HT-29 (cell line): ENCODE measurements around the gene WNT11. TPM values are rescaled to one million over a fixed set of nuclear protein-coding genes. Genes with fewer than 3 reads are reported as not detected.

Experiments
- DNase-seq: peaks from one replicate; pipeline ENCODE4 v3.0.0-alpha.2; 2015; ENCODE audit warnings: low spot score
- total RNA-seq: library from RNA; depleted of rRNA; stranded (reverse); fragments of >200 nt; shearing (Covaris generic); gene quantifications from 2 replicates; pipeline ENCODE4 v1.2.3, GENCODE V29; 2014; rRNA removed

Gene WNT11
- total RNA-seq, 1 experiment from 2014 or later: 67.7 TPM

DNA sequence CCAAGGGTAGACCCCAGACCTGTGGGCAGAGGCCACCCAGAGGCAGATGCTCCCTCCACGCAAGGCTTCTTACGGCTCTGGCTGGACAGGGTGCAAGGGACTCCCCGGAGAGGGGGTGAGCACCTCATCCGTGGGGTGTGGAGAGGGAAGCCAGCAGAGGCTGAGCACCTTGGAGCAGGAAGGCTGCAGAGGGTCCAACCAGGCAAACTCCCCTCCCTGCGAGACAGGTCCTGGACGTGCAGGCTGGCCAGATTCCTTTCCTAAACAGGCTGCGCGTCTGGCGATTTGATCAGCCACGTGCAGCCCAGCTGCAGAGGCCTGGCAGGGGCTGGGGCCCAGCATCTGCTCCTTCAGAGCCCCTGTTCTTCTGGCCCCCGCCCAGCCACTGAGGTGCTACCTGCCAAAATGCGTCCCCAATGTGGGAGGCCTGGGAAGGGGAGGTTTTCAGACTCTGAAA is 49.3 kb downstream of the WNT11 start:
- no peak for DNase-seq

DNA sequence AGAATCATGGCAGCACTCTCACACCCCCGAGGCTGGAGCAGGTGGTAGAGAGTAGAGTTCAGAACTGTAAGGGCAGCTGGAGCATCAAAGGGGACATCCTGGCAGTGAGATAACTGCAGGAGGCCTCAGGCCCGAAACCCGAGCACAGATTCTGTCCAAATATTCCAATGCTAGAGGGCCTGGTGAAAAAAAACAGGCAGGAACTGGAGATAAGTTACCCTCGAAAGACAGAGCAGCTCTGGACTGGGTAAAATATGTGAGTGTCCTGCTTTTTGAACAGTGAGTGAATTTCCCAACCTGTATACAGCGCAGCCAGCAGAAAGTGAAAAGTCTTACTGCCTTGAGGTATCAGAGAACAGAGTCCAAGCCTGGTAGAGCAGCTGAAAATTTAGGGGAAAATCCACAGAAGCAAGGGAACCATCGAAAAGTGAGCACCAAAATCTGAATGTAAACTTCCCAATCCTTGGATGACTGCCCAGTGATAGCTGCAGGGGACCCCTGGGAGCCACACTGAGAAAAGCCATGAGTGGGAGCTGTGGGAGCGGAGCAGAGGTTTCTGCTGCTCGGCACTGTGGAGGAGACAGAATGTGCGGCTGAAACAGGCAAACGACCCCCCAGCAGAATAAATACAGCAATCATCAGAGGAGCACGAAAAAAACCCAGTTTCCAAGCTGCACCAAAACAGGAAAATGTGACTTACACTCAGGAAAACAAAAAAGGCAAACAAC is 50.6 kb downstream of the WNT11 start:
- no peak for DNase-seq

DNA sequence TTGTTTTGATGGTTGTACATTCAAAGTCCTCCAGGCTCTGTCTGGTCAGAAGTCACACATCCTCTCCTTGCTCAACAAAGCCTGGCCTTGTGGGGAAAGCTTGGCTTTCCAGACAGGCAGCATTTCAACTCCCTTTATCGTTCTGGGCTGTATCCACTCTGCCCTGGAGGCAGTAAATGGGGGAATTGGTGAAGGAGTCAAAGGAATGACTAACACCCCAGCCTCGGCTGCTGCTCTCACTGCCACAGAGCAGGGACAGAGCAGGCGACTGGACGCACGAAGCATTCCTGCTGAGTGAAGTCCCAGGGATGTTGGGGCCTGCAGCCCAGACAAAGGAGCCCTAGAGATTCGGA is 52.8 kb downstream of the WNT11 start:
- DNase-seq: peak; percentile 16

DNA sequence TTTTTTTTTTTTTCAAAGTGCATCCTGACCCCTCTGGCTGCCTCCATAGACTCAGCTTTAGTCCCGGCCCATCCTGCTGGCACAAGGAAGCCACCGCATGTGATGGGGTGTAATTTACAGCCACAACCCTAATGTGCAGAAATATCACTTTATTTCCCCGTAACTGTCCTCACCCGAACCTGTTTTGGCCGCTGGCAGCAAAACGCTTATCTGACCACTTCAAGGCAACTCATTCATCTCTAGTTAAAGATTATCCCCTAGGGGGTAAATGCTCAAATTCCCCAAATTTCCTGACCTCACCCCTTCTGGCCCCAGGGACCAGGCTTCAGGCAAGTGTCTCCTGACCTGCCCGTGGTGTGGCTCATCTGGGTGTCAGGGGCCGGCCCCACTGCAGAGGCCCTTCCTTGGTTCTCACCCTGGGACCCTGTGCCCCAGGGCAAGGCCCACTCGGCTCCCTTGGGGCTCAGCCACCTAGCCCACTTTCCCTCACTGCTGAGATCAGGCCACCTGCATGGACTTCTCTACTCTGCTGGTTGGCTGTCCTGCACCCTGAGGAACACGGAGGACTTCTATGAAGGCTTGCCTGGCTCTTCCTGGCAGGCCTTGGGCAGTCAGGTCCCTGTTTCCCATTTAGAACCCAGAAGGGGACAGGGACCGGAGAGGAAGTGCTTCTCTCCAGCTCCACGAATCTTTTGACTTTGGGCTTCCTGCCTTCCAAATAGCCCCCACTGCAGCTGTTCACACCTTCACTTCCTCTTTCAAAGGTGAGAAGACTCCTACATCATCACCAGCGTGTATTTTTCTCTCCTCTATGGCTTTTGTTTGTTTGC is 53.3 kb downstream of the WNT11 start:
- no peak for DNase-seq

DNA sequence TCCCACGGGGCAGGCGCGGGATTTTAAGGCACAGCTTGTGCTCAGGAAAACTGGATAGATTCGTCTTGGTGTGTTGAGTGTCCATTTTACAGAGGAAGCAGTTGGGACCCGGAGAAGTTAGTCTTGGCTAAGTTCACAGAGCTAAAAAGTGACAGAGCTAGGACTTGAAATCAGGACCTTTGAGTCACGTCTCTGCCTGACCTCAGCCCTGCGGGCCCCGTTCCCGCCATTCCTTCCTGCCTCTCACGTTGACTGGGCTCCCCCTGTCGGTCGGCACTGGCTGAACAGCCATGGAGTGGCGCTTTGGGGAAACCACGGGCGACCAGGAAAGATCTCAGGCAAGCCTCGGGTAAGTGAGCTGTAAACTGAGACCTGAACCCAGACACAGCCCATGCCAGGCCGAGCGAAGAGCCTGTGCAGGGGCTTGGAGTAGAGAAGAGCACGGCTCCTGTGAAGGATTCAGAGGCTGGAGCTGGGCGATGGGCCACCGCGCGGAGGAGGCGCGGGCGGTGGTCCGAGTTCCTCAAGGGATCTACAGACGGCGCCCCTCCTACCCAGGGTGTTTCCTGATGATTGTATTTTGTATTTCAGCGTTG is 54.1 kb downstream of the WNT11 start:
- DNase-seq: peak; percentile 86

DNA sequence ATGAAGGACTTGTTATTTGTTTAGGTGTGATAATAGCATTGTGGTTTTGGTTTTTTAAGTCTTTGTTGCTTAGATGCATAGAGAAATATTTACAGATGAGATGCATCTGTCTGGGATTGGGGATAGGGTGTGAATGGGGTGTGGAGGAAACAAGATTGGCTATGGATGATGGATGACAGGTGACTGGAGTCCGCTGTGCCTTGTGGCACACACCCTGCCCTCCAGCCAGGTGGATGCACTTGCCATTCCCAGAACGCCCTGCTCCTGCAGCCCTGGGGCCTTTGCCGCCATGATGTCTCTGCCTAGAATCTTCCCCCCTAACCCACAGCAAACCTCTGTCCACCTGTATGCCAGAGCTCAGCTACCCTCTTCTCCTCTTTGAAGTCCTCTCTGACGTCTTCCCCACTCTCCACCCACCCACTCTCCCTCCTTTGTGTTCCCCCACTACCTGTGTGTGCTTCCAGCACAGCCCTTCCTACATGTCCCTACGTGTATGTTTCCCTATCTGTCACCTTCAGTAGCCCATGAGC is 54.7 kb downstream of the WNT11 start:
- no peak for DNase-seq

DNA sequence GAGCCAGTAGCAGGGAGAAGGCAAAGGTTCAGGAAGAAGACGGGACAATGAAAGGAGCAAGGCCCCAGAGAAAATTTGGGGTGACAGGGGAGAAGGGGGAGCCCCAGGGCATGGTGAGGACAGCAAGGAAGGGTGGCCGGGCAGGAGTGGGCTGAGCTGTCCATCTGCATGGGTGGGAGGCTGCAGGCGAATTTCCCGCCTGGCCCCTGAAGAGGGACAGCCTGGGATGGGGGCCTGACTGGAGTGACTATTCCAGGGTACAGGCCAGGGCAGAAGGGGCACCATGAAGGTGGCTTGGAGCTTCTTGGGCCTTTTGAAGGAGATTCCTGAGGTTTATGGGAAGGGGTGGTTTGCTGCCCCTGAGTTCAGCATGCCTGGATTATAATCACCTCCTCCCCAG is 56.2 kb downstream of the WNT11 start:
- DNase-seq: no peak

DNA sequence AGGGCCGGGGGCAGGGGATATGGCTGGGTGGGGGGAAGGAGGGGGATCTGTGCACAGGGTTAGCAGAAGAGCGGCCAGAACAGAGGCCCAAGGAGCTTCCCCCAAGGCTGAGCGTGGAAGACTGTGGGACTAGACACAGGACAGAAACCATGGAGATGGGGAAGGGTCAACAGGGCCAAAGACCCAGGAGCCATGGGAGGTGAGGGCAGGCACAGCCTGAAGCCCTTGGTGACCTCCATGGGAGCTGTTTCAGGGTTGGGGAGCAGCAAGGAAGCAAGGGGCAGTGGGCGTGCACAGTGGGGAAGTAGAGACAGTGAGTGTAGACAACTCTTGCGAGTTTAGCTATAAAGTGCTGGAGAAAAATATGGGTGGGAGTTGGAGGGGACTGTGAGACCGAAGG is 56.6 kb downstream of the WNT11 start:
- DNase-seq: no peak

DNA sequence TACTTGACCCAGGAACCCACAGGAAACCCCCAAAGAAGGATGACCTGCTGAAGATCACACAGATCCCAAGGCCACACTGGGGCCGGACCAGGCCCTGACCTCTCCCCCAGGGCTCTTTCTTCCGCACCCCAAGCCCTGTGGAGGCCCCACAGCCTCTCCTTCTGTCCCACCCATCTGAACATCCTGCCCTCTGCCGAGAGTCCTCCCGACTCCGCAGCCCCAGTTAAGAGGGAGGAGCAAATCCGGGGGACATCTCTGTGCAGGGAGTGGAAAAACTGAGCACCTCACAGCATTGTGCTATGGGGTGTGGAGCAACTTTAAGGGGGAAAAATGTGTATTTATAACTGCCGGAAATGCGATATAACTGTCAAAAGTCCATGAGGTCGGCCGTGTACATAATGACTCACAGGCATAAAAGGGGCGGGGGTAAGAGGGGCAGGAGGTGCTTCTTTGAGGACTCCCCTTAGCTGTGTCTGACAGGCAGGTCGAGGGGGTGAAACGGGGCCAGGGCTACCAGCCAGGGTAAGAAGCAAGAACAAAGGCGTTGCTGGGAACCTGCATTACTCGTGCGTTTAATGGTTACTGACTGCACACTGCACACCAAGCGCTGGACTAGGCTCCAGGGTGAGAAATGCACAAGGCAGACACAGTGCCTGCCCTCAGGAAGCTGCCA is 57.2 kb downstream of the WNT11 start:
- DNase-seq: peak; percentile 63

DNA sequence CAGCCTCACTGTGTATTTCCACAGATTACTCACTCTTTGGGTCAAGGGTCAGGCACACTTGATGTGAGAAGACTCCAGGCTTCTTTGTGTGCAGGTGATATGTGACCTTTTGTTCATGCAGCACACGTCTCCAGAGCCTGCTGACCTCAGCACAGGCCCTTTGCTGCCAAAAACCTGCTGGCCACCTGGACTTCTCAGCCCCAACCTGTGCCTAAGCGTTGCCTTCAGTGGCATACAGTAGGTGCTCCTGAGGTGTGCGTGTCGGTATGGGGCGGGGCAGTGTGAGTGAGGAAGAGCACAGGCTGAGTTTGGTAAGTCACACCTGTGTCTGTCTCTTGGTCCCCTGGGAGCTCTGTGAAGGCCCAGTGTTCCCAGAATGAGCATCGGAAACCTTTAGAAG is 58.1 kb downstream of the WNT11 start:
- peak; percentile 69 for DNase-seq

DNA sequence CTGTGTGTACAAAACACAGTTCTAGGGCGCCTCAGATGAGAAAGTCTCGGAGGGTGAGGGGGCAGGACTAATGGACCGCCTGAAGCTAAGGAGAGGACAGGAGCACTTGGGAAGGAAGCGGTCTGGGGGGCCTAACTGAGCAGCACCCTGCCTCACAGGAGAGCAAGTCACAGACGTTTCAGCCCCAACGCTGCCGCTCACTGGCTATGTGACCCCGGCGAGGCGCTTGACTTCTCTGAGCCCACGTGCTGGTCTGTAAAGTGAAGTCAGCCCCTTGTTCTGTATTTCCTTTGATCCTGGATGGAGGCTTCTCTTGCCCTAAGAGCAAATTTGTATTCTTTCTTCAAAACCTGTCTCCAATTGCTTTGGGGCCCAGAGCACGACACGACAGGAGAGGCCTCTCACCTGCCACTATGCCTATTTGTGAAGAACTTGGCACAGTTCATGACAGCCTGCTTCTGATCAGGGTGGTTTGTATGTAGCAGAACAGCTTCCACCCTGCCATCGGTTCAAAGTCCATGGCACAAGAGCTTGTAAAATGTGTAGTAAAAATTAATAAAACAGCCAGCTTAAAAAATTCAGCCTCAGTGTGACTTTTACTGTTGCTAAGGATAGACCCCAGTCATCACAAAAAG is 59.1 kb downstream of the WNT11 start:
- peak; percentile 88 for DNase-seq

DNA sequence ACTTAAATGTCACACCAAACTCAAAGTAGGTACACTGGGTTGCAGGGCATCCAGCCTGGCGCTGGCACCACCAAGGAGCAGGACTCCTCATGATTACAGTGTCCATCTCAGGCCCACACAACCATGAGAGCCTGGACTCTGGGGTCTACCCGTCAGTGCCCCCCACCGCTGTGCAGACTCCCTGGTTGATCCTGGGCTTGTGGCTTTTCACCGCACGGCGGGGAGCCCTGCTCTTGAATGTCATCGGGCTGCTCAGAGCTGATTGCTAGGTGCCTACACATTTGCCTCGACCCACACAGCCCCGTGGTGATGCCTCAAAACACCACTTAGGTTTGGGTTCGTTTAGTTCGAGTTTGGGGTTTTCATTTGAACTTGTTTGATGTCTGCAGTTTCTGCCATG is 63.0 kb downstream of the WNT11 start:
- no peak for DNase-seq

DNA sequence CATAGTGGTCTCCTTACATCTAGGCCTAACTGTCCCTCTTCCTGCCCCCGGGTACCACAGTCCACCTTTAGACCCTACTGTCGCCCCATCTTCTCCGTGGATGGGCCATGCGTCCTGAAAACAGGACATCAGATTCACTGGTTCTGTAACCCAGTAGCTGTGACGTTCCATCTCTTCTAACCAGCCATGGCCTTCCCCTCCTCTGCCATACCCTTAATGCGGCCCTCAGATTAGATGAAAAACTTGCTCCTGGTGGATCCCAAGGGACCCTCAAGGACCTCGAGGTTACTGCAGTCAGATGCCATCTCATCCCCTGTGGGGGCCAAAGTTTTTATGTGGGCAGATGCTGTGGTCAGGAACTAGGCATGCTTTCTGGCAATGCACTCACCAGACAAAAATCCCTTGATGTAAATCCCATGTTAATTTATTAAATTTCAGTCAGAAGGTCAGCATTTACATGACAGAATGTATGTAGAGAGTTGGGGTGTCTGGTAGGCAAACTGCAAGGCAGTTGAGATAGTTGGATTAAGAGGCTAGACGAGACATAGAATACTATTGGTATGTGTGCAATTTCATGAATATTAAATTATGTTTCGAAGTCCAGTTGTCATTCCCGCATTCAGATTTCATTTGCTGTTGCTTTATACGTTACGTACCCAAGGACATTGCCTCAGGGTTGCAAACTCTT is 64.3 kb downstream of the WNT11 start:
- no peak for DNase-seq

DNA sequence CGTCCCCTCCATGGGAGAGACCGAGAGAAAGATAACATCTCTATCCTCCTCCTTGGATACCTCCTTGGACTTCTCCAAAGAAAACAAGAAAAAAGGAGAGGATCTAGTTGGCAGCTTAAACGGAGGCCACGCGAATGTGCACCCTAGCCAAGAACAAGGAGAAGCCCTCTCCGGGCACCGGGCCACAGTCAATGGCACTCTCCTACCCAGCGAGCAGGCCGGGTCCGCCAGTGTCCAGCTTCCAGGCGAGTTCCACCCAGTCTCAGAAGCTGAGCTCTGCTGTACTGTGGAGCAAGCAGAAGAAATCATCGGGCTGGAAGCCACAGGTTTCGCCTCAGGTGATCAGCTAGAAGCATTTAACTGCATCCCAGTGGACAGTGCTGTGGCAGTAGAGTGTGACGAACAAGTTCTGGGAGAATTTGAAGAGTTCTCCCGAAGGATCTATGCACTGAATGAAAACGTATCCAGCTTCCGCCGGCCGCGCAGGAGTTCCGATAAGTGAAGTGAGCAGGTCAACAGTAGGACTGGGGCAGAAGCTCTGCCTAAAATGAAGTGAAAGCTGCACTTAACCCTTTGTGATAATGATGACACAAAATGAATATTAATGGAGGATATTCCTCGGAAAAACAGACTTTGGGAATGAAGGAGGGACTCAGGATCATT is 65.3 kb downstream of the WNT11 start:
- DNase-seq: no peak

DNA sequence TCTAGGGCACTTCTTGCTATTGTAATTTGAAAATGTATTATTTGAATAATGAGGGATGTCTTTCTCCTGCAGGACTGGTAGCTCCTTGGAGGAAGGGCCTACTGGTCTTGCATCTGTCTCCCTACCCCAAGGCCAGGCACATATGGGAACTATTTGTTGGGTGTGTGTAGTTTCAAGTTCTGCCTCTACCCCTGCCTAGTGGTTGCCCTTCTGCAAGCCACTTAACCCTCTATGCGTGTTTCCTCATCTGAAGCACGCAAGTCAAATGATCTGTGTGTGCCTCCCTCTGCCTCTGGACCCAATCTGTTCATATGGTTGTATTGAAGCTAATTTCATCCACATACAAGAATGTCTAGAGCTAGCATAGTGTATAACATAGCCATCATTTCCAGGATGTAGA is 67.0 kb downstream of the WNT11 start:
- no peak for DNase-seq

Other genes starting within 250 kb of the WNT11 start
- 27.4 and 33.0 TPM in 2 replicates for gene THAP12, start 174.6 kb upstream of the WNT11 start, total RNA-seq
- 1.8 and 2.1 TPM in 2 replicates for gene GVQW3, start 174.8 kb upstream of the WNT11 start, total RNA-seq
- gene EMSY, start 238.5 kb upstream of the WNT11 start, total RNA-seq: 19.1 and 30.7 TPM in 2 replicates